Measurements from ENCODE around the gene MRGPRD. TPM values are rescaled to one million over a fixed set of nuclear protein-coding genes. Genes with fewer than 3 reads are reported as not detected.

The MRGPRD gene
- total RNA-seq, 1 donor from 2014 or later, result not detected

DNA sequence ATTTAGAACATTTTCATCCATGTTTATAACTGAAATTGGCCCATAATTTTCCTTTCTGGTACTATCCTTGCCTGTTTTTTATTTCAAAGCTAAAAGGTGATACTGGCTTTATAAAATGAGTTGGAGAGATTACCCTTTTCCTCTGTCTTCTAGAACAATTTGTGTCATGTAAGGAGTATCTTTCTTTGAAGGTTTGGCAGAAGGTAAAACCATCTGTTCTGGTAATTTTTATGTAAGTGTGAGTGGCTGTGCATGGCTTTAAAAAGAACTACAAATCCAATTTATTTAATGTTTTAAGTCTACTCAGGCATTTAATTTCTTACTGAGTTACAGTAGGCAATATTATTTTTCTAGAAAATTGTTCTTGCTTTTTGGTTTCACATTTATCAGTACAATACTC, 7.7 kb upstream of the MRGPRD start:
- H3K27ac Mint-ChIP-seq, result no peak overlapping the region
- no peaks in the 10 kb centered on the region for H3K4me1 ChIP-seq
- DNase-seq (ENCODE audit: low spot score), result no peak

DNA sequence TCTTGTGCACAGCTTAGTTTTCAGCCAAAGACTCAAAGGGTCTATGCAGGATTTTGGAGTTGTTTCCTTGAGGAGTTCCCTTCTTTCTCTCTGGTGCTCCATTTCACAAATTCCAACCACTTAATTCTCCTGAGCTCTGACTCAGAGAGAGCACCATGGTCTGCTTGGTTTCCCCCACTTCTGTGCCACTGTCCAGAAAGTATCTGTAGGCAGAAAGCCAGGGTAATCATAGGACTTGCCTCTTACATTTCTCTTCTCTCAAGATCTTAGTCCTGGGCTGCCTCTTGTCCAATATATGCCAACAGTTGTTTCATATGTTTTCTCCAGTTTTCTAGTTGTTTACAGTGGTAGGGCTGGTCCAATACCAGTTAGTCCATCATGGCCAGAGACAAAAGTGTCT, 6.4 kb upstream of the MRGPRD start:
- Histone ChIP-seq H3K79me2 (ENCODE audit: low read depth) (no peaks in the 10 kb centered on the region), H3K4me2 (no peak overlapping the region), H3K27me3 (no peaks in the 10 kb centered on the region), H3K9ac (no peak overlapping the region), H3F3A (ENCODE audit: low read depth) (no peaks in the 10 kb centered on the region), H3K9me3 (ENCODE audit: low read depth) (no peaks in the 10 kb centered on the region), H3K4me3 (no peak overlapping the region), H3K36me3 (no peaks in the 10 kb centered on the region), H2AFZ (replicated peaks) (no peak overlapping the region), H4K20me1 (ENCODE audit: low read depth) (no peaks in the 10 kb centered on the region), H3K4me1 (no peaks in the 10 kb centered on the region), H3K27ac (no peak overlapping the region)
- Mint-ChIP-seq H3K4me3 (no peak overlapping the region), H3K36me3 (no peaks in the 10 kb centered on the region), H3K4me1 (no peaks in the 10 kb centered on the region), H3K9me3 (peaks cover 14% of the 10 kb centered on the region), H3K27me3 (ENCODE audit: insufficient read depth, low read depth) (peaks cover 5% of the 10 kb centered on the region), H3K27ac (no peak overlapping the region)
- no peak for DNase-seq (ENCODE audit: low spot score)
- TF ChIP-seq EZH2 (IDR thresholded peaks at IDR 0.05), result no peak
- TF ChIP-seq, protein P1, sequence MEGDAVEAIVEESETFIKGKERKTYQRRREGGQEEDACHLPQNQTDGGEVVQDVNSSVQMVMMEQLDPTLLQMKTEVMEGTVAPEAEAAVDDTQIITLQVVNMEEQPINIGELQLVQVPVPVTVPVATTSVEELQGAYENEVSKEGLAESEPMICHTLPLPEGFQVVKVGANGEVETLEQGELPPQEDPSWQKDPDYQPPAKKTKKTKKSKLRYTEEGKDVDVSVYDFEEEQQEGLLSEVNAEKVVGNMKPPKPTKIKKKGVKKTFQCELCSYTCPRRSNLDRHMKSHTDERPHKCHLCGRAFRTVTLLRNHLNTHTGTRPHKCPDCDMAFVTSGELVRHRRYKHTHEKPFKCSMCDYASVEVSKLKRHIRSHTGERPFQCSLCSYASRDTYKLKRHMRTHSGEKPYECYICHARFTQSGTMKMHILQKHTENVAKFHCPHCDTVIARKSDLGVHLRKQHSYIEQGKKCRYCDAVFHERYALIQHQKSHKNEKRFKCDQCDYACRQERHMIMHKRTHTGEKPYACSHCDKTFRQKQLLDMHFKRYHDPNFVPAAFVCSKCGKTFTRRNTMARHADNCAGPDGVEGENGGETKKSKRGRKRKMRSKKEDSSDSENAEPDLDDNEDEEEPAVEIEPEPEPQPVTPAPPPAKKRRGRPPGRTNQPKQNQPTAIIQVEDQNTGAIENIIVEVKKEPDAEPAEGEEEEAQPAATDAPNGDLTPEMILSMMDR (IDR thresholded peaks at IDR 0.05), result no peak
- no peak for TF ChIP-seq EZH2phosphoT487 (IDR thresholded peaks at IDR 0.05)

More for the DNA sequence above, 7.7 kb upstream of the MRGPRD start:
- TF ChIP-seq, protein P1 (IDR thresholded peaks at IDR 0.05), result no peak
- TF ChIP-seq EZH2phosphoT487 (IDR thresholded peaks at IDR 0.05) (no peak), EZH2 (IDR thresholded peaks at IDR 0.05) (no peak)
- no peaks in the 10 kb centered on the region for H3K36me3 ChIP-seq
- no peak overlapping the region for H3K4me3 Mint-ChIP-seq
- H3F3A ChIP-seq (ENCODE audit: low read depth), result no peaks in the 10 kb centered on the region
- no peak overlapping the region for H2AFZ ChIP-seq (replicated peaks)
- peaks cover 7% of the 10 kb centered on the region for H3K27me3 Mint-ChIP-seq (ENCODE audit: insufficient read depth, low read depth)
- no peak overlapping the region for H3K4me3 ChIP-seq
- H3K36me3 Mint-ChIP-seq, result no peaks in the 10 kb centered on the region
- no peaks in the 10 kb centered on the region for H3K4me1 Mint-ChIP-seq
- H3K9me3 ChIP-seq (ENCODE audit: low read depth), result no peaks in the 10 kb centered on the region
- H3K9ac ChIP-seq, result no peak overlapping the region
- H3K27me3 ChIP-seq, result no peaks in the 10 kb centered on the region
- H3K9me3 Mint-ChIP-seq, result peaks cover 14% of the 10 kb centered on the region
- H3K4me2 ChIP-seq, result no peak overlapping the region
- H3K27ac ChIP-seq, result no peak overlapping the region
- H4K20me1 ChIP-seq (ENCODE audit: low read depth), result no peaks in the 10 kb centered on the region
- no peaks in the 10 kb centered on the region for H3K79me2 ChIP-seq (ENCODE audit: low read depth)

DNA sequence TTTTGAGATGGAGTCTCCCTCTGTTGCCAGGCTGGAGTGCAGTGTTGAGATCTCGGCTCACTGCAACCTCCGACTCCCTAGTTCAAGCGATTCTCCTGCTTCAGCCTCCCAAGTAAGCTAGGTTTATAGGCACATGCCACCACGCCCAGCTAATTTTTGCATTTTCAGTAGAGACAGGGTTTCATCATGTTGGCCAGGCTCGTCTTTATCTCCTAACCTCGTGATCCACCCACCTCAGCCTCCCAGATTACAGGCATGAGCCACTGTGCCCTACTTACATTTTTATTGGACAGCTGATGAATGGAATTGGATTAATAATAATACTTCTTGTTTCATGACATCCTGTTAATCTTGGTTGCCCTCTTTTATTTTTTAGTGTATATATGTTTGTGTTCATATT, 3.0 kb upstream of the MRGPRD start:
- H3K27me3 Mint-ChIP-seq (ENCODE audit: insufficient read depth, low read depth), result no peaks in the 10 kb centered on the region
- Histone ChIP-seq H3K4me1 (no peaks in the 10 kb centered on the region), H3K9ac (no peak overlapping the region), H3K79me2 (ENCODE audit: low read depth) (no peaks in the 10 kb centered on the region), H3K4me3 (no peak overlapping the region), H3K9me3 (ENCODE audit: low read depth) (no peaks in the 10 kb centered on the region), H3K36me3 (no peaks in the 10 kb centered on the region), H3K27ac (no peak overlapping the region), H3F3A (ENCODE audit: low read depth) (no peaks in the 10 kb centered on the region), H3K27me3 (no peaks in the 10 kb centered on the region), H2AFZ (replicated peaks) (no peak overlapping the region), H4K20me1 (ENCODE audit: low read depth) (no peaks in the 10 kb centered on the region), H3K4me2 (no peak overlapping the region)
- no peaks in the 10 kb centered on the region for H3K4me1 Mint-ChIP-seq
- H3K27ac Mint-ChIP-seq, result no peak overlapping the region
- TF ChIP-seq EZH2phosphoT487 (IDR thresholded peaks at IDR 0.05), result no peak
- no peak for TF ChIP-seq EZH2 (IDR thresholded peaks at IDR 0.05)
- TF ChIP-seq, protein P1 (IDR thresholded peaks at IDR 0.05), result no peak
- no peak for DNase-seq (ENCODE audit: low spot score)
- H3K4me3 Mint-ChIP-seq, result no peak overlapping the region
- H3K9me3 Mint-ChIP-seq, result peaks cover 17% of the 10 kb centered on the region
- H3K36me3 Mint-ChIP-seq, result no peaks in the 10 kb centered on the region

All from neural progenitor cell (in vitro differentiated cells).